IMR-90 (cell line): Measurements from ENCODE around the gene YJU2. TPM values are rescaled to one million over a fixed set of nuclear protein-coding genes. Genes with fewer than 3 reads are reported as not detected.

ENCODE experiments used
- ATAC-seq: fragments of 200-7000 bp; cut with Tn5 transposase; 2 replicates; pipeline ENCODE4 v1.9.1; 2020; ENCODE audit warnings: low read depth, mild to moderate bottlenecking, moderate library complexity
- BruUV-seq: library from RNA; stranded (reverse); fragments of 400-500 nt; replicated peaks from 2 replicates; lab custom pipeline; 2021; lab: Mats Ljungman, UMichigan
- CTCF ChIA-PET: fragments of 300-600 bp; formaldehyde crosslinking; extraction: SDS; loops from one replicate; lab custom pipeline; 2021; ENCODE audit warnings: antibody characterized with exemption; lab: Yijun Ruan, JAX
- POLR2A ChIA-PET: fragments of 300-600 bp; sonication (Branson Sonifier 250); formaldehyde crosslinking; loops from one replicate; lab custom pipeline; 2022; ENCODE audit warnings: antibody characterized with exemption; ENCODE audit not compliant: unreplicated experiment; lab: Charles Lee
- DNase-seq: peaks from one replicate; pipeline ENCODE4 v3.0.0; 2013
- H2AFZ ChIP-seq: replicated peaks from 2 replicates; pipeline ENCODE3; 2013; ENCODE audit warnings: low read length, mild to moderate bottlenecking; ENCODE audit not compliant: poor library complexity
- H2AK5ac ChIP-seq: 2 replicates; pipeline ENCODE4 v1.6.1; 2013; ENCODE audit warnings: low read depth, low read length, inconsistent platforms
- H2AK9ac ChIP-seq: replicated peaks from 2 replicates; pipeline ENCODE3; 2013; ENCODE audit warnings: mild to moderate bottlenecking, low read depth, low read length, moderate library complexity; ENCODE audit not compliant: poor library complexity
- H2BK120ac ChIP-seq: 2 replicates; pipeline ENCODE4 v1.6.1; 2013; ENCODE audit warnings: low read depth, low read length, inconsistent platforms
- H2BK15ac ChIP-seq: 3 replicates; pipeline ENCODE4 v1.6.1; 2013; ENCODE audit warnings: low read depth, low read length, inconsistent platforms
- H2BK20ac ChIP-seq: 2 replicates; pipeline ENCODE4 v1.6.1; 2013; ENCODE audit warnings: low read depth, mild to moderate bottlenecking, inconsistent platforms, low read length, moderate library complexity
- H2BK5ac ChIP-seq: 2 replicates; pipeline ENCODE4 v1.6.1; 2013; ENCODE audit warnings: mild to moderate bottlenecking, low read depth, low read length, inconsistent platforms; ENCODE audit not compliant: poor library complexity, severe bottlenecking
- H3K14ac ChIP-seq: replicated peaks from 2 replicates; pipeline ENCODE4 v1.6.1; 2013; ENCODE audit warnings: low read depth, low read length, inconsistent platforms
- H3K18ac ChIP-seq: 2 replicates; pipeline ENCODE4 v1.6.1; 2013; ENCODE audit warnings: low read depth, low read length, control low read depth
- H3K23ac ChIP-seq: 2 replicates; pipeline ENCODE4 v1.6.1; 2013; ENCODE audit warnings: low read depth, low read length, inconsistent platforms
- H3K27ac ChIP-seq: 2 replicates; pipeline ENCODE4 v1.5.1; 2013; ENCODE audit warnings: mild to moderate bottlenecking, control low read depth, low read length; ENCODE audit not compliant: insufficient read depth
- H3K27me3 ChIP-seq: 2 replicates; pipeline ENCODE4 v1.6.1; 2013; ENCODE audit warnings: low read length; ENCODE audit not compliant: control insufficient read depth, insufficient read depth
- H3K36me3 ChIP-seq: 2 replicates; pipeline ENCODE4 v1.6.1; 2013; ENCODE audit warnings: low read length, mixed read lengths; ENCODE audit not compliant: control insufficient read depth, insufficient read depth
- H3K4ac ChIP-seq: 2 replicates; pipeline ENCODE4 v1.6.1; 2013; ENCODE audit warnings: low read depth, low read length, inconsistent platforms
- H3K4me1 ChIP-seq: 2 replicates; pipeline ENCODE4 v1.6.1; 2013; ENCODE audit warnings: low read length, mixed read lengths; ENCODE audit not compliant: control insufficient read depth, insufficient read depth
- H3K4me2 ChIP-seq: 2 replicates; pipeline ENCODE4 v1.6.1; 2013; ENCODE audit warnings: low read depth, mild to moderate bottlenecking, control low read depth, low read length, moderate library complexity
- H3K4me3 ChIP-seq: 2 replicates; pipeline ENCODE4 v1.5.1; 2013; ENCODE audit warnings: low read depth, mild to moderate bottlenecking, control low read depth, low read length, moderate library complexity; ENCODE audit not compliant: insufficient read depth
- H3K56ac ChIP-seq: 2 replicates; pipeline ENCODE4 v1.6.1; 2013; ENCODE audit warnings: low read length, inconsistent platforms; ENCODE audit not compliant: insufficient read depth; ENCODE audit errors: extremely low read depth
- H3K79me1 ChIP-seq, 2 experiments: 2 replicates each; pipeline ENCODE4 v1.6.1; 2013; ENCODE audit warnings: low read length in 2 of 2, inconsistent platforms in 1 of 2, low read depth in 1 of 2
- H3K9ac ChIP-seq: 2 replicates; pipeline ENCODE4 v1.6.1; 2013; ENCODE audit warnings: low read depth, low read length, control low read depth
- H3K9me1 ChIP-seq: 2 replicates; pipeline ENCODE4 v1.6.1; 2013; ENCODE audit warnings: low read length, inconsistent platforms; ENCODE audit not compliant: insufficient read depth
- H3K9me3 ChIP-seq: 2 replicates; pipeline ENCODE4 v1.6.1; 2013; ENCODE audit warnings: low read length; ENCODE audit not compliant: control insufficient read depth, insufficient read depth
- H4K20me1 ChIP-seq: 2 replicates; pipeline ENCODE4 v1.6.1; 2013; ENCODE audit warnings: low read length, inconsistent platforms; ENCODE audit not compliant: insufficient read depth
- H4K5ac ChIP-seq: 2 replicates; pipeline ENCODE4 v1.6.1; 2013; ENCODE audit warnings: mild to moderate bottlenecking, low read depth, low read length, control low read depth
- H4K8ac ChIP-seq, 2 experiments: 2 replicates each; pipeline ENCODE4 v1.6.1; 2013; ENCODE audit warnings: low read depth in 2 of 2, low read length in 2 of 2, control low read depth in 1 of 2, inconsistent platforms in 1 of 2
- H4K91ac ChIP-seq: 2 replicates; pipeline ENCODE4 v1.6.1; 2013; ENCODE audit warnings: low read depth, low read length, inconsistent platforms; ENCODE audit not compliant: insufficient read depth
- BHLHE40 ChIP-seq: fragments of 150-350 bp; IDR thresholded peaks from 2 replicates; pipeline ENCODE4 v1.6.1; 2016; ENCODE audit warnings: mild to moderate bottlenecking, low read depth, low read length
- CTCF ChIP-seq: conservative IDR thresholded peaks from 2 replicates; pipeline ENCODE4 v1.5.1; 2012; ENCODE audit warnings: mild to moderate bottlenecking, low read depth, low read length, improper control_type of control experiment
- RAD21 ChIP-seq: IDR thresholded peaks from 2 replicates; pipeline ENCODE4 v1.6.1; 2012; ENCODE audit warnings: low read length, improper control_type of control experiment
- SMC3 ChIP-seq: fragments of 150-350 bp; IDR thresholded peaks from 2 replicates; pipeline ENCODE4 v1.6.1; 2016; ENCODE audit warnings: low read depth, mild to moderate bottlenecking, antibody characterized with exemption, low read length, moderate library complexity
- WGBS, 2 experiments: methylation state at CpG; one replicate each; pipeline versions ENCODE4 v1.1.5 to v1.1.7; 2013; ENCODE audit warnings: missing lambda C conversion rate in 2 of 2; ENCODE audit not compliant: insufficient read length in 1 of 2; ENCODE audit errors: extremely low coverage in 2 of 2; 5-methylcytosine and 5-hydroxymethylcytosine counted together
- dilution Hi-C: fragments of 300-500 bp; cut with HindIII; formaldehyde crosslinking; loops from one replicate; pipeline ENCODE4 v1.14.3; 2018; ENCODE audit warnings: low sequenced_read_pairs; ENCODE audit not compliant: unreplicated experiment
- in situ Hi-C: fragments of 300-500 bp; cut with MboI; formaldehyde crosslinking; loops from 3 replicates; pipeline ENCODE4 v1.14.3; 2019; ENCODE audit warnings: low sequenced_read_pairs, inconsistent platforms, mixed read lengths
- intact Hi-C: fragments of 100-400 bp; cut with micrococcal nuclease; formaldehyde crosslinking; loops from 2 replicates; pipeline ENCODE4 v1.10.0; 2022
- polyA plus RNA-seq, 3 experiments: library from polyadenylated mRNA; depleted of rRNA; stranded (reverse); fragments of >200 nt; gene quantifications; 2 replicates each; pipeline ENCODE4 v1.2.3, GENCODE V29; 2012; ENCODE audit warnings: low replicate concordance in 1 of 3
- total RNA-seq: library from RNA; depleted of rRNA; stranded (reverse); fragments of >200 nt; gene quantifications from 2 replicates; pipeline ENCODE4 v1.2.3, GENCODE V29; 2012

Gene YJU2
- total and polyA plus RNA-seq, 2 of the 4 experiments (the other 2 are of a cell fraction), result 15.6 to 18.9 TPM

GRCh38 chr19:4206818-4207484 lies 39.9 kb upstream of the YJU2 start:
- Histone ChIP-seq H4K5ac (no peak overlapping the region), H3K23ac (no peak overlapping the region), H3K9me3 (no peaks in the 10 kb centered on the region), H3K56ac (no peak overlapping the region), H3K4me2 (no peak overlapping the region), H3K4ac (no peak overlapping the region), H3K18ac (no peak overlapping the region), H2AK5ac (no peak overlapping the region), H3K79me1 (no peaks in the 10 kb centered on the region), H4K8ac (no peak overlapping the region), H3K14ac (no peak overlapping the region), H3K9me1 (no peaks in the 10 kb centered on the region), H4K91ac (no peak overlapping the region), H2AFZ (peak overlapping the region; percentile 49), H3K4me3 (no peak overlapping the region), H3K4me1 (no peaks in the 10 kb centered on the region), H3K27ac (no peak overlapping the region), H3K27me3 (peaks cover 2% of the 10 kb centered on the region; the same call in 1 of the 2 replicates), H2BK20ac (no peak overlapping the region), H4K20me1 (no peaks in the 10 kb centered on the region), H3K36me3 (no peaks in the 10 kb centered on the region), H2BK15ac (no peak overlapping the region), H2BK120ac (no peak overlapping the region), H2AK9ac (no peak overlapping the region), H3K9ac (no peak overlapping the region), H2BK5ac (no peak overlapping the region)
- no TSS peak for BruUV-seq
- ChIA-PET POLR2A (no interaction called here), CTCF (interaction anchor here (1.1 to 1.3 kb wide), 3 partner anchors 15 to 222 kb away, joined by 3 to 6 read pairs (median 4); partner anchors contain the start of gene EEF2)
- dilution Hi-C loops (no loop called here), intact Hi-C loops (loop anchor here (10.0 kb wide), 1 partner anchor 542 kb away; no protein-coding TSS in a partner anchor), in situ Hi-C loops (loop anchor here (5.0 kb wide), 1 partner anchor 220 kb away; the partner anchor contains the start of gene EEF2)
- ATAC-seq (peak; percentile 67), DNase-seq (peak; percentile 54)
- 92% methylated on average over 2 of the region's 10 CpGs; no CpG with 5 or more reads in 1 of the 2 experiments for WGBS, 2 experiments
- TF ChIP-seq RAD21 (peak; percentile 66), BHLHE40 (no peak), SMC3 (peak; percentile 19; the same call in 1 of the 2 replicates), CTCF (peak; percentile 54)
